NCI-H2171 (cell line): Measurements from ENCODE around the gene ATF4.

Experiments used
- DNase-seq: peaks from one replicate; lab custom pipeline; 2025; lab: John Stamatoyannopoulos, UW

The ATF4 gene

DNA sequence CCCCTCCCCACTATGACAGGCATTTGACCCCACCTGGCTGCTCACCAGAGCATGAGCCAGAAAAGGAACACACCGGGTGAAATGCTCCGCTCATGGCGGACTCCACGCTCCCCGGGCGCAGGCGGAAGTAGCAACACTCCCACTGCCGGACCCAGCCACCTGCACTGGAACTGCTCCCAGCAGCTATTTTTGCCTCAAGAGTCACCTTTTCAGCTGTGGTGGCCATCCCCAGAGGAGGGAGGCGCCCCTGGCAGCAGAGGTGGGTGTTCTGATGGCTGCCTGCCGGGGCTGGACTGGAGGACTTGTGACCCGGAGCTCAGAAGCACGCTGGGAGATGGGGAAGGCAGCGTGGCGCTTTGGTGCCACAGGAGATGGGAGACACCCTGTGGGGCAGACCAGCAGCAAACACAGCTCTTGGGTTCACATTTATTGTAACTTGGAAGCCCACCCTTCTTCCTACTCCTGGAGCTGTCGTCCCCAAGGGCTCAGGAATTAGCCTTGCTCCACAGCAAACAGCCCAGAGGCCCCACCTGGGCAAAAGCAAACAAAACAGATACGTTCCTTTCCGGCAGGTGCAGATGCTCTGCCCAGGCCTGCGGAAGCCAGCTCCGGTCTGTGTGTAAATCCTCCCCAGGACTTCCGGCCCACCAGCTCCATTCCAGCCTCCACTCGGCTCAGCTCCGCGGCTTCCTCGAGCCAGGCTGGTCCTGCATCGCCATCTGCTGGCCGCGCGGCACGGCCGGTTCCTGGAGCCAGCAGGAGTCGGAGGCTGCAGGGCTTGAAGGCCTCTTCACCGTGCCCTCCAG lies 8.5 kb downstream of the ATF4 start:
- peak; percentile 94 for DNase-seq

DNA sequence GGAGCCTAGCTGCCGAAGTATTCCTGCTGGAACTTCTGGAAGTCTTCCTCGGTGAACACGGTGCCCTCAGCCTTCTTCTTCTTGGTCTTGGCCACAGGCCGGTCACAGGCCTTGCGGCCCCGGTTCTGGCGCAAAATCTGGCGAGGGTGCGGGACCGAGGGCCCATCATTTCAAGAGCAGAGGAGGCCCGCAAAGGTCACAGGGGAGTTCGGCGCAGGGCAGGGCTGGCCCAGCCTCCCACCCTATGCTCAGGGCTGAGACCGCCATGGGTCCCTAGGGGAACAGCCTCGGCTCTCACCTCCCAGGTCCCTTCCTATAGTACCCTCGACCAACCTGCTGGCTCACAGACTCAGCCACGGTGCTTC lies 9.1 kb downstream of the ATF4 start:
- no peak for DNase-seq

DNA sequence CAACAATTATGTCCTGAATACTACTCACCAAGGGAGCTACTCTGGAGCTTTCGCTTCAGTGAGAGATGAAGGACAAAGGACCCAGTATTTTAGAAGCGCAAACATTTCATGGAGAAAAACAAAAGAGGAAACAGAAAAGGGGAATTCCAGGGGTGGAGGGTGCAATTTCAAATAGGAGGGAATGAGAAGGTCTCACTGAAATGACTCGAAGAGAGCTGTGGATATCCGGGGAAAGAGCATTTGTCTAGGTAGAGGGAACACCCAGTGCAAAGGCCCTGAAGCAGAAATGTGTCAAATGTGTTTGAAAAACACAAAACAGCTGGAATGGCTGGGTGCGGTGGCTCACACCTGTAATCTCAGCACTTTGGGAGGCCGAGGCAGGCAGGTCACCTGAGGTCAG lies 9.8 kb downstream of the ATF4 start:
- DNase-seq = no peak

DNA sequence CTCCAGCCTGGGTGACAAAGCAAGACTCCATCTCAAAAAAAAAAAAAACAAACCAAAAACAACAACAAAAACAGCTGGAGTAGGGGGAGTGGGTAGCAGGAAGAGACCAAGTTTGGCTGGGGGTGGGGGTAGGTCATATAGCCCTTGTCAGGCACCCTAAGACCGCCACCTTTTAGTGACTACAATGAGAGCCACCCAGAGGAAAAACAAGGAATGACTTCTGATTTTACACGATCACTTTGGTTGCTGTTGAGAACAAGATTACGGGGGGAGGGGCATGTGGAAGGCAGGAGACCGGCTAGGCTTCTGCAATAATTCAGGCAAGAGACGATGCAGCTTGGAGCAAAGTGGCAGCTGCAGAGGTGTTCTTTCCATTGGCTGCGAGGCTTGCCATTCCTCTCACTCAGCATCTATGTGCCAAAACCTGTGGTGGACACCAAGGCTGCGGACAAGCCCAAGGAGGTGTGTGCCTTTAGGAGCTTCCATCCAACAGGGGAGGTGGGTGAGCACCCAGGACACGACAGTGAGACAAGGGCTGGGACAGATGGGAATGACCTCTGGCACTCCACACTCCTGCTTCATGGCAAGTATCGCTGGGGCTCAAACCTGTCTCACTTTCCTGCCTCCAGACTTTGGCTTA lies 10.4 kb downstream of the ATF4 start:
- DNase-seq = no peak

DNA sequence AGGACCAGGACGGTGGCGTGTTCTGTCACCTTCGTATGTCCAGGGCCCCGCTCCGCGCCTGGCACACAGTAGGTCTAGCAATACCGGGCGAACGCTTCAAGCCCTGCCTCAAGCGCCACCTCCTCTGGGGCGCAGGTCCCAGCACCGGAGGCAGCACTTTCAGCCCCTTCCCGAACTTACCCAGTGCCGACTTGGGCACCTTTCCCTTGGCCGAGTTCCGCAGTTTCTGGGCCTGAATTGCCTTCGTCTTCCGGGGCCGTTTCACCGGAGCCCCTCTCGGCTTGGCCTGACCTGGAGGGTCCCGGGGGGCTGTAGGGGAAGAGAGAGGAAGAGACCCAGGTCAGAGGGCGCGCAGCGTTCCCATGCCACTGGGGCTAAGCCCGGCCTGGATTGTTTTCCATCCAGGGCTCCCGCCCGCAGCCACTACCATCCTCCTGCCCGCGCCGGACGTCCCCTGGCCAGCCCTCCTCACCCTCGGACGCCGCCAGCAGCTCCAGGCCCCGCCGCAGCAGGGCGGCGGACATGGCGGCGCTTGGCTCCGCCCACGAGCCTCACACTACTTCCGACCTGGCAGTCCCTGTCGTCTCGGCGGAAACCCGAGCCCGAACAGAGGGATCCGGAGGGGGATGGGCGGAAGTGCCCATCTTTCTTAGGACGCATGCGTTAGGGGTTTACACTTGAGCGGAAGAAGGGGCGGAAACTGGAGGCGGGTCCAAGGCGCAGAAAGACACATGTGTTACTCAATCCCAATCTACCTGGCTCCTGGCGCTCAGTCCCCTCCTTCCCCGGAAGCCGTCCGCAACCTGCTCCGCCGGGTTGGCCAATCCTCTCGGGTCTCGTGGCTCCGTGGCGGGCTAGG lies 12.1 kb downstream of the ATF4 start, which contains the start of gene RPS19BP1:
TSS of gene RPS19BP1 (minus strand) at position 534 of the 859 bp plus-strand sequence. CDS start at position 524, 10 bp downstream.
- peak; percentile 100 for DNase-seq

DNA sequence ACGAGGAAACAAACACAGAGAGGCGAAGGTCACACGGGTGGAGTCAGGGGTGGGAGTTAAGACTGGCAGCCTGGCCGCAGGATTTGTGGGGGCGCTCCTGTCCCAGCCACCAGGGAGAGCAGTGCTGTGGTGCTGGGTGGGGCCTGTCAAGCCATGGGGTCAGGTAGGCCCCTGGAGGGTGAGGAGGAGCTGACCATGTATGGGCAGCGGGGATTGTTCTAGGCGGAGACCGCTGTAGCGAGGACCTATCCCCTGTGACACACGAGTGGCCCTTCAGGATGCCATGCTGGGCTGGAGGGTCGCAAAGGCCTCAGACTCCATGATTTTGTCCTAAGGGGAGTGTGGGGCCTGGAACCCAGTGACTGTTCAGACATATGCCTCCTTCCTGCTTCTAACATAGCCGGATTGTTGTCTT lies 13.7 kb downstream of the ATF4 start:
- DNase-seq = no peak

DNA sequence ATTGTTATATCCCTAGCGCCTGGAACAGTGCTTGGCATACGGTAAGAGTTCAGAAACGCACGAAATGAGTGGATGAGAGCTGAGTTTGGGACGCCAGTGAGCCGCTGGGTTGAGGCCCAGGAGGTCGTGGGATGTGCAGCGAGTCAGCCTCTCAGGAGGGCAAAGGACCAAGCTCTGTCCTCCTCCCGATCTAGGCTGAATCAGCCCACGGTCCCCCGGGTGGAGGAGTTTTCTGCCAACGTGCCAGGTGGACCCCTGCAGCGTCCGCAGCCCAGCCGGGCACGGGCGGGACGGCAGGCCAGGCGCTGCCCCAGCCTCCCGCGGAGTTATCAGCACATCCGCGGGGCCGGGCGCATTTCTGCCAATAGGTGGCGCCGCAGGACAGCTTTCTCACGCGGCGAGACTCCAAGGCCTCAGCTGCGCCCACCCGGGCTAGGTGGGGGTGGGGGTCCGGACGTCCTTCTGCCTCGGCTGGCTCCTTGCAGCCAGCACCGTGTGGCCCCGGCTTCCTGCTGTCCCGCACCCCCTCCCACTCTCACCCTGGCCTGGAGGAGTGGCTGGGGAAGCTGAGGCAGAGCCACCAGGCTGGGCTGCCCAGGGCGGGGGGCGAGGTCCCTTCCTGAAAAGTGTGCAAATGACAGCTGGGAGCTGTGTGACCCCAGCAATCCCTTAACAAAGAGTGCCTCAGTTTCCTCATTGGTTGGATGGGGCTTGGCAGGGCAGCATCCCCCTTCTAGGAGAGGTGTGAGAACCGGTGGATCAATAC lies 14.4 kb downstream of the ATF4 start:
- peak; percentile 62 for DNase-seq

DNA sequence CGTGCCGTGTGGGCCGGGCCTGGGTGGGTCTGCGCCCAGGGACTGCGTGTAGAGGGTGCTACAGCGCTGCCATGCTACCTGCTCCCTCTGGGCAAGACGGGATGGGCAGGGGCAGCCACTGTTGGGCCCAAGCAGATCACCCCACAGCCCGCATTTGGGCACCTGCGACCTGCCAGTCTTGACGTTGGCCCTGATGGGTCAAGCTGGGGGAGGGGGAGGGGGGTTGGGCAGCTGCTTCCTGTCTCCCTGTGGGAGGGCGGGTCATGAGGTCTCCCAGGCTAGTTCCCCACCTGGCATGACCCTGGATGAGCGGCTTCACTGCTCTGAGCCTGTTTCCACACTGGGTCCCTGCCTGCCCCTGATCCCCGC lies 15.0 kb downstream of the ATF4 start:
- DNase-seq = no peak

DNA sequence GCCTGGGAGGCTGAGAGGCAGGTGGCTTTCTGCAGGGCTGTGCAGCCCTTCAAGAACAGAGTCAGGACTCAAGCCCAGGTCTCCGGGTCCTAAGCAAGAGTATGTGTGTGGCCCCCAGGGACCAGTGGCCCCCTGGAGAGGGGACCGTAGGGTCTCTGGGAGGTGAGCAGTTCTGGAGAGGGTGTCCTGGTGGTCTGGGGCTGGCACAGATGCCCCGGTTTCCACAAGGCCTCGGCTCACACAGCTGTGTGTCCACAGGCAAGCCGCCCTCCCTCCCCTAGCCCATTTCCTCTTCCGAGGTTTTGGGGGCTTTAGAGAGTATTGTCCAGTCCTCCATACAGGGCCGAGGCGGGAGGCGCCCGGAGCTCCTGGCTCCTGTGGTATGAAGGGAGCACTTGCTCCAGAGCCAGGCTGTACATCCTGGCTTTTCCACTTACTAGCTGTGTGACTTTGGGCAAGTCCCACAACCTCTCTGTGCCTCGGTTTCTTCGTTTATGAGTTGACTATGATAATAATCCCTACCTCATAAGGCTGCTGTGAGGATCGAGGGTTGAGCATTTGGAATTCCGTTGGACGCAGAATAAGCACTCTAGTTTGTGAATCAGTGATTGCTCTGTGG lies 15.6 kb downstream of the ATF4 start:
- DNase-seq = no peak

DNA sequence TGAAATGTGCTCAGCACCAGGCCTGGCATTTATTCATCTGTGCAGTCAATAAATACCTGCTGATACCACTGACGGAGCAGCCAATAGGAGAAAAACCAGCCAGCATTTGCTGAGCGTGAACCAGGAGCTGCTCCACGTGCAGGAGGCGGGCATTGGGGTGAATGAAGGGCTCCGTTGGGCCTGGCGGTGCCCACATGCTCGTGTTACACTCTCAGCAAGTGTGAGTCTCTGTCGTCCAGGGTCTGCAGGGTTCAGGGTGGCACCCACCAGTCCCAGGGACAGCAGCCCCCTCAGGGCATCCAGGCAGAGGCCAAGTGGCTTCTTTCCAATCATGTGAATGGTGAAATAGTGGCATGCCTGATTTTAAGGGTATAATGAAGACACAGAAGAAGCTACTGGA lies 16.3 kb downstream of the ATF4 start:
- DNase-seq = no peak

DNA sequence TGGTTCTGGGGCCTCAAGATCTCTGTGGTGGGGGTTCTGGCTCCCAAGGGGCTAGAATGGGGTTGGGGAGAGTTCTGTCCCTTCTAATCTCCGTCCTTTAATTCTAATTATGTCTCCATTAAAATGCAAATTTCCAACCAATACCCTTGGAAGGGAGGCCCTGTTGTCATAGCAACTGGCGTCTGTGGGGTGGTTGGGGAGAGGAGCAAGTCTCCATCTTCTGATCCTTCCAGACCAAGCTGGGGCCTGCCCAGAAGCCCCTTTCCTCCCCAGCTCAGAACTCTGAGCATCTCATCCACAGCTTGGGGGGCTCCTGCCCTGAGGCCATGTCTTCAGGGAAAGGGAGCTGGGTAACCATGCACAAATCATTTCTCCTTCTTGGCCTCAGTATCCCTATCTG lies 17.6 kb downstream of the ATF4 start:
- DNase-seq = no peak

DNA sequence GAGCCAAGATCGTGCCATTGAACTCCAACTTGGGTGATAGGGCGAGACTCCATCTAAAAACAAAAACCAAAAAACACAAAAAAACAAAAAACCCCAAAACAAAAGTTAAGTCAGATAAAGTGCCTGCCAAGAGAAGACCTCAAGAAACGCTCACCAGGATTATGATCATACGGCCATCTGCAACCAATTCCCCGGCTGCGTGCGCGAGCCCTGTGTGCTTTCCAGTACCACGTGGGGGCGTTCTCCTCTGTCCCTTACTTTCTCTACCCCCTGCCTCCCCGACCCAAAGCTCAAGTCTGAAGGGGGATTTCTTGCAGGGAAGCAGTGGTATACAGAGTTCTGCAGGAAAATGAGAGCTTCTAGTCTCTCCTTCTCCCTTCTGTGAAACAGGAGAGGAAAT lies 22.7 kb downstream of the ATF4 start:
- DNase-seq = peak; percentile 39

DNA sequence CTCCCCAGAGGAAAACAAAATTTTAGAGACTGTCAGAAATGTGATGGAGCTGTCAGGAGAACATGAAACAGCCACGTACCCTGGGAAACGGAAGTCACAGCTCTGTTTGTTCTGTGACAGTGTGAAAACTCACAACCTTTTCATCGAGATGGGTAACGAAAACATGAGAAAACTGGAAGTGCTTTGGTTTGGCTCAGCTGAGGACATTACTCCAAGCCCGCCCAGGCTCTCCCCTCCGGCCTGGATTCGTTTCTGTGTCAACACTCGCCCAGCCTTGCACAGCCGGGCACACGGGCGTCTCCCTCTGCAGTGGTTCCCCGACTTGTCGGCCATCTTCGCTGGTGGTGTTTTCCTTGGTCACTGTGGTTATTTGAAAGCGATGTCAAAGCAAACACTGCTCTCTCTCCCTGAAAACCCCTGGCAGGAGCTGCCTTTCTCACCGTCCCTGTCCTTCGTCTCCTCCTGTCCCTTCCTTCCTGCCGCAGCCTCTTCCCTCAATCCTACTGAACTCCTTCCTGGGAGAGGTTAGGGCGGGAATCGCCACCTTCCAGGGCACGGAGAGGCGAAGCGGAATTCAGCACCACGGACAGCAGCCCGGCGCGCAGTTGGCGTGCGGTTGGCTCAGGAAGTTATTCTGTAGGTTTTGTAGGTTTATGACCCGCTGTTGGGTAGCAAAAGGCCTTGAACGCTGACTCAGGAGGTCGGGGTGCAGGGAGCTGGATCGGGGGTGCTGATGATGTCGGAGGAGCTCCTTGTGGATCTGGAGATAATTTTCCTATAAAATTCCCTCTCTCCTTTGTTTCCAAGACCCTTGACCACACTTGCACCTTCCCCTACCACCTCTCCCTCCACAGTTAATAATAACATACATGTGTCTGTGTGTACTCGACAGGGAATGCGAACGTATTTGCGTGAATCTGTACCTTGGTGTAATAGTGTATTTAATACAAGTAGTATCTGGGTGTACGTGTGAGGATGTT lies 25.3 kb downstream of the ATF4 start:
- DNase-seq = no peak

DNA sequence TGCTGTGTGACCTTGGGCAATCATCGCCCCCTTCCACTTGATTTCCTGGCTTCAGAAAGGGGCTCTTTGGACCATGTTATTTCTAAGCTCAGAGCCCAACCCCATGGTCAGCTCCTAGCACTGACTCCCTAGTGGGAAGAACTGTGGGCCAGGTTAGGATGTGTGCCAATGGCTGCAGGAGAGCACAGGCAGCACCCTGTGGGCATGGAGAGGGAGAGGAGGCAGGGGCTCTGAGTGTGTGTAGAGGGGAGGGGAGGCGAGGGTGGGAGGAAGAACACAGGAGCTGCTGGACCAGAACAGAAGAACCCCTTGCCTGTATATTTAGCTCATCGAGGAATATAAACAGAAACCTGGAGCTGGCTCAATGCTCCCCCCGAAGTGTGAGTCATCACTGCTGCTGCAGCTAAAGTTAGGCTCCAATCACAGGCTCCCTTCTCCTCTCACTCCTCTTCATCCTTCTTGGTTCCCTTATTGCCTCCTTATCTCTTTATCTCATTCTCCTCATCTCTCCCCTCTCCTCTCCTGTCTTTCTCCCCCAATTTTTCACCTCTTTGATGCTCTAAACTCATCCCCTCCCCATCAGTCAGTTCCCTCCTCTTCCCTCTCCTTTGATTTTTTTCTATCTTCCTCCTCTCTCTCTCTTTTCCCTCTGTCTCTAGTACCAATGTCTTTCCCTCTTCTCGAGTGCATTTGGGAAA lies 26.7 kb downstream of the ATF4 start:
- DNase-seq = no peak

DNA sequence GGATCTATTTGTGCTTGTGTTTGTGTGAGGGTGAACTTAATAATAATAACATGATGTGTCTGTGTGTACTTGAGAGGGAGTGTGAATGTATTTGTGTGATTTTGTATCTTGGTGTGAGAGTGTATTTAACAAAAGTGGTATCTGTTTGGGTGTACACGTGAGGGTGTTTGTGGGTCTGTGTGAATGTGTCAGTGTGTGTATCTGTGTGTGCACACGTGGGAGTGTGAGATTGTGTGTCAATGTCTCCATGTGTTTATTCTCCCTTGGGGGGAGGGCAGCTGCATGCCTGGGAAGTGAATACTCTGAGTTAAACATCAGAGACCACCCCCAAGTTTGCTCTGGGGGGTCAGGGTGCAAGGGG lies 27.2 kb downstream of the ATF4 start:
- no peak for DNase-seq

DNA sequence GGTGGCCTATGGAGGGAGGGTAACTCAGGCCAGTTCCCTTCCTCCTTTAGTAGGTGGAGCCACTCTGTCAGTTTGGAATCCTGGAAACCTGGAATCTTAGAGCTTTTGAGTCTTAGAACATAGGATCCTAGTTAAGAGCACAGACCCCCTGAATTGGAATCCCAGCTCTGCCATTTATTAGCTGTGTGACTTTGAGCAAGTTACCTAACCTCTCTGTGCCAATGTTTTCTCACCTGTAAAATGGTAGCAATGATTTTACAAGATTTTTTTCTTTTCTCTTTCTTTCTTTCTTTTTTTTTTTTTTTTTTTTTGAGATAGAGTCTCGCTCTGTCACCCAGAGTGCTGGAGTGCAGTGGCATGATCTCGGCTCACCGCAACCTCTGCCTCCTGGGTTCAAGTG lies 33.1 kb downstream of the ATF4 start:
- DNase-seq = no peak

DNA sequence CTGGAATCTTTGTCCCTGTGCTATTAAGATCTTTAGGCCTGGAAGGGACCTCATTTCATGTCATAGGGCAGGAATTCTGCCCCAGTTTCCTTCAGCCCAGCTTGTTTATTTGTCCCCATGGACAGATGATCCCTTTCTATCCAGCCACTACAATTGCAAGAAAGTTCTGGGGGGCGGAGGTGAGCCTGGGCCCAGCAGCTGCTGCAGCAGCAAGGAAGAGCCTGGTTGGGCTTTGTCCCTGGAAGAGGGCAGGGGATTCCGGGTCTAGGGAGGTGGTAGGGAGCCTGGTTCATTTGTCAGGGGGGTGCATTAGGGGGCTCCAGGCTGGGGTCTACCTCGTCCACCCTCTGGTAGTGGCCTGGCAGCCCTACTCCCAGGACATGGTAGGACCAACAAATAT lies 33.8 kb downstream of the ATF4 start:
- DNase-seq = no peak

DNA sequence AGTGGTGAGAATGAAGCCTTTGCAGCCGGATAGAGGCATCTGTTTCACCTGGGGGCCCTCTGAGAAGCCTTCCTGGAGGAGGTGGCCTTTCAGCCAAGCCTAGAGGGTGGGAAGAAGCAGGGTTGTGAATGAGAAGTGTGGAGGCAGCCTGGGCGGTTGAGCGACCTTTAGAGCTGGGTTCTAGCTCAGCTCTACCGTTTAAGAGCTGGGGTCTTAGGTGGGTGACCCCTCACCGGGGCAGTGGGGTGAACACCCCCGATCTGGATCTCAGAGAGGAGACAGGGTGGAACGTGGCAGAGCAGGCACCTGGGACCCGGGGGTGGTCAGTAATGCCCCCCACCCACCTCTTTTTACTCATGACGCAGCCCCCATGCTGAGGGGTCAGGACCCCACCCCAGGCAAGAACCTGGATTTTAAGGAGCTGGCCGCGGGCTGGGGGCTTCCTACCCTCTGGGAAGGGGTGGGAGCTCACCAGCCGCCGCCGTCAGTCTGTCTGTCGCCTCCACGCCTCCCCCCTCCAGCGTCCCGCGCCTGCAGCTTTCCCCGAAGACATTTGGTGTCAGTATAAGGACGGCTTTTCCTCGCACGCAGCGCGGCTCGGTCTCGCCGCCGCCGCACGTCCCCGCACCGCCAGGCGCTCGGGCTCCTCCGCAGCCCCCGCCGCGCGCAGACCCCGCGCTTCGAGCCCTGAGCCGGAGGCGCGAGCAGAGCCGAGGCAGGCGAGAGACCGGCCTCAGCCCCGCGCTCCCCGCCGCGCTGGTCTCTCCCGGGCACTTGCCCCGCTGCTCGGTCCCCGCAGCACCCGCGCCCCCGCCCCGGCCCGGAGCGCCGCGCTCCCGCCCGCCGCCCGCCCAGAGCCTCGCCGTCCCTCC lies 36.8 kb downstream of the ATF4 start:
- DNase-seq = peak; percentile 37

DNA sequence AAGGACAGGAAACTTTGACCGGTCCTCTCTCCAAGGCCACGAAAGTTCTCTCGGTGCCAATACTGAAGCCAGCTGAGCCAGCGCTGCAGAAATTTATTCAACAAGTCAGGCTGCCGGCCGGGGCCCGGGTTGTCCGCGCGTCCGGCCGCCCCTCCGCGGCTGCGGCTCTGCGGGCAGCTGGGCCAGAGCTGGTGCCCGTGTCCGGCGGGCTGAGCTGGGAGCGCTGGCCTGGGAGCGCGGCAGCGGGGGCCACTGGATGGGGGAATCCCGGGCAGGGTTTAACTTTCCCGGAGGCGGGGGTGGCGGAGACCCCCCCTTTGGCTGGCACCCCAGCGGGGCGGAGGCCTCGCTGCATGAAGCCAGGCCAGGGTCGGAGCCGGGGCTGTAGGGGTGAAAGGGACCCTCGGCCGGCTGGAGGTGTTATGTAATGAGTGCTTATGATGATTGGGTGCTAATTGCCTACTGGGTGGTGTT lies 37.9 kb downstream of the ATF4 start:
- DNase-seq = no peak
